ENCODE results near the gene DCBLD1.

Gene DCBLD1

GRCh38 chr6:117555262-117555849 lies 72.9 kb downstream of the DCBLD1 start:
- no peak for DNase-seq (ENCODE audit: low read depth in 2 of 2, low spot score in 1 of 2)

- peak in 1 of 2 donors; percentile 58 for DNase-seq (ENCODE audit: low read depth in 2 of 2, low spot score in 1 of 2)
Observed at GRCh38 chr6:117555882-117556498, 73.5 kb downstream of the DCBLD1 start.

DNA sequence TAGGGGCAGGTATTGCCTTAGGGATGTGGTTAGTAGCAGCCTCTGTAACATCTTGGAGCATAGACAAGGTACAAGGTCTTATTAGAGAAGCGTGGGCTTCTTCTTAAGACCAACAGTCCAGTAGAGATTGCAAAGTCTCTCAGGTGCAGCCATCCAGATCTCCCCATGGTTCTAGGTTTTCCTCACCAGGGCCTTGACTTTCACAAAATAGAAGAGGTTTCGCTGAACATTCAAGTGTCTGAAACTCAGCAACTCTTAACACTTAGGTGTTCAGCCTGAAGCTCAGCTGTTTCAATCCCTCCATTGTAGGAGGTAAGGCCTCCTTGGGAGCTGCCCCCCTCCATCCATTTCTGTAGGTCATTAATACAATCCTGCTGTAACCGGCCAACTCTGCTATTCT lies 75.5 kb downstream of the DCBLD1 start:
- DNase-seq (ENCODE audit: low read depth in 2 of 2, low spot score in 1 of 2), result no peak

- DNase-seq (ENCODE audit: low read depth in 2 of 2, low spot score in 1 of 2), result no peak
Observed at GRCh38 chr6:117558818-117559217, 76.3 kb downstream of the DCBLD1 start.

DNA sequence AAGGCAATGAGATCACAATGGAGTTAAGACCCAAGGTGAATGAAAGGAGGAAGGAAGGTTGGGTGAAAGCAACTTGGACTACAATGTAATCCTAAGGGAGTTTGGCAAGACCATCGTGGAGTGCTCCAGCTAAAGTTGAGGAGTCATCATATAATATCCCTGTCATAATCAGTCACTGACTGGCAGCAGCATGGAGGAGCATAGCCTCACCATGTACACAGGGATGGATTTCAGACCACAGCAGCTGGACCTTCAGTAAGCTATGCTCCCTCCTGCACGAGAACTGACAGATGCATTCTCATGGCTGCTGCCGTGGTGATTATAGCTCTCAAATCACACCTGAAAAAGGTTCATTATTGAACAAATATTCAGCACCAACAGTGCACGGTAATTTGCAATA lies 76.8 kb downstream of the DCBLD1 start:
- DNase-seq (ENCODE audit: low read depth in 2 of 2, low spot score in 1 of 2), result no peak

GRCh38 chr6:117561128-117561527 lies 78.7 kb downstream of the DCBLD1 start:
- no peak for DNase-seq (ENCODE audit: low read depth in 2 of 2, low spot score in 1 of 2)

DNA sequence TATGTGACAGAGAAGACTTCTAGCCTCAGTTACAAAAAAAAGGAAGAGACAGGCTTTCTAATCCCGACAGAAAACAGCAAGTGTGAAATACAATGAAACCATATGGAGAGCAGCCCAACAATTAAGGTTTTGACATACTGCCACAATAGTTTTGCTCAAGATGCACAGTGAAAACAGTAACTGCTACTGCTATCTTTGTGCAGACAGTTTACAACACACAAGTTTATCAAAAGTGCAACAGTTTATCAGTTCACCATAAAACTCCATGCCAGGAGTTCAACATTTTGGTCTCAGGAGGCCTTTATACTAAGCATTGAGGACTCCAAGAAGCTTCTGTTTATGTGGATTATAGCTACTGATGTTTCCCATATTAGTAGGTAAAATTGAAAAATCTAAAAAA lies 82.2 kb downstream of the DCBLD1 start:
- no peak for DNase-seq (ENCODE audit: low read depth in 2 of 2, low spot score in 1 of 2)

- DNase-seq (ENCODE audit: low read depth in 2 of 2, low spot score in 1 of 2), result no peak
Observed at GRCh38 chr6:117568247-117568646, 85.8 kb downstream of the DCBLD1 start.

- DNase-seq (ENCODE audit: low read depth in 2 of 2, low spot score in 1 of 2), result no peak
Observed at GRCh38 chr6:117568831-117569410, 86.4 kb downstream of the DCBLD1 start.

DNA sequence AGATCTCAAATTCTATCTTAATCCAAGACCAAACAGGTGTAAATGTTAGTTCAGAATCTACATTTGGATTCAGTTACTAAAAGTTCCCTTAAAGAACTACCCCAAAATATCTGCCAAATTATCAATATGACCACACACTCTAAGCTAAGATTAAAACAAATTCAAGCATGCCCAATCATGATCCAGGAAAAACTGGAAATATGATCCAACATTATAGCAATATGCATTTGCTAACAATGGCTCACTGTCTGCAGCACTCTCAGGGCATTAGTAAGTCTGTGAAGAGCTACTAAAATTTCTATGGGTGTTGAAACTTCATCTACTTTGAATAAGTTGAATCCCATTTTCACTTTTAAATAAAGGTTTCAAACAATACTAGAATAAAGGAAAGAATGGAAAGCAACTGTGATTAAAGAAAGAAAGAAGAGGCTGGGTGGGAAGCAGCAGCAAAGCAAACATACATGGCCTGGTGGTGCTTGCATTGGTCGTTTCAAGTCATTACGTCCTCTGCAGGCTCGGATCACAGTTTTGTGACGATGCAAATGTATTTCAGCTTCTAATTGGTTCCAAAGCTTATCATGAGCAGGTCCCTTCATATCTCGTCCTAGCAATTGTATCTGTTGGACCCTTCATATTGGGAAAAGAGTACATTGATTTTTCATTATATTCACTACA lies 90.7 kb downstream of the DCBLD1 start:
- DNase-seq (ENCODE audit: low read depth in 2 of 2, low spot score in 1 of 2), result no peak

DNA sequence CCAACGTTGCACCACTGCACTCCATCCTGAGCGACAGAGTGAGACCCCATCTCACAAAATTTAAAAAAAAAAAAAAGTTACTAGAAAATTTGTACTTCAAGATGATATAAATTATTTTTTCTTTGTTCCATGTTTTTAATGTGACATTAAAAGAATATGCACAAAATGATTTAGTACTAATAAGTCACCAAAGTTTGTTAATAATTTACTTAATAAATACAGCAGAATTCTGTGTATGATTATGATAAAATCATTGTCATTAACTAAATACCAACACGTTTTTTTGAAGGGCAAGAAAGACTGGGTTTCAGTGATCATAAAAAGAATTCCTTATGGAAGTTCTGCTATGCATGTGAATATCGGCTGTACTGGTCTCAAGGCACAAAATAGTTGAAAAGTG lies 91.7 kb downstream of the DCBLD1 start:
- DNase-seq (ENCODE audit: low read depth in 2 of 2, low spot score in 1 of 2), result no peak

GRCh38 chr6:117585647-117586046 lies 103.2 kb downstream of the DCBLD1 start:
- DNase-seq (ENCODE audit: low read depth in 2 of 2, low spot score in 1 of 2), result no peak

GRCh38 chr6:117590447-117590846 lies 108.0 kb downstream of the DCBLD1 start:
- no peak for DNase-seq (ENCODE audit: low read depth in 2 of 2, low spot score in 1 of 2)

GRCh38 chr6:117591405-117591804 lies 108.9 kb downstream of the DCBLD1 start:
- no peak for DNase-seq (ENCODE audit: low read depth in 2 of 2, low spot score in 1 of 2)

DNA sequence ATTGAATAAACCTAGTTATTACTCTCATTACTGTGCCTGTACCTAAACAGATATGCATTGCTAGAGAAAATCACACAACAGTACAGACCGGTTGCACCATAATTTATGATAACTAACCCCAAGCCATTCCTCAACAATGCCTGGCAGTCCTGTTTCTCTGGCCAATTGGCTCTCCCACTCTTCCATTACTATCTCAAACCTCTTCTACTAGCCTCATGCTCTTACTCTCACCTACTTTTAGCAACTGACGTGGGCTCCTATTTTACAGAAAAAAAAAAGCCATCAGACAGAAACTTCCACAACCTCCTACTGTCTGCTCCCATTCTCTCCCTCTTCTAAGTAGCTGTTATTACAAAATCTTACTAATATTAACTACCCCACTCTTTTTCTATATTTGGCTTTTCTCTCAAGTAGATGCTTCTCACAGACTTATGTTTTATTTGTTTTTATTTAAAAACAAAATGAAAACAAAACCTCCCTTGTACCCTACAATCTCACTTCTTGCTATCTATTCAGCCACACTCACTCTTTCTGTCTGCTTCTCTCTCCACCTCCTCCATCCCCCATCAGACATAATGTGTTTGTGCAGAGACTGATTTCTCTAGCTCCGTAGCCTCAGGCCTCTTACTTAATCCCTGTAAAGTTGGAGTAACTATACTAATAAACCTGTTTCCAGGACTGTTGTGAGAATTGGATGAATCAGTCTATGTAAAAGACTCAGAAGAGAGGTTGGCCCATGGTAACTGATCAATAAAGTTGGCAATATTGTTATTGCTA lies 110.7 kb downstream of the DCBLD1 start:
- no peak for DNase-seq (ENCODE audit: low read depth in 2 of 2, low spot score in 1 of 2)

DNA sequence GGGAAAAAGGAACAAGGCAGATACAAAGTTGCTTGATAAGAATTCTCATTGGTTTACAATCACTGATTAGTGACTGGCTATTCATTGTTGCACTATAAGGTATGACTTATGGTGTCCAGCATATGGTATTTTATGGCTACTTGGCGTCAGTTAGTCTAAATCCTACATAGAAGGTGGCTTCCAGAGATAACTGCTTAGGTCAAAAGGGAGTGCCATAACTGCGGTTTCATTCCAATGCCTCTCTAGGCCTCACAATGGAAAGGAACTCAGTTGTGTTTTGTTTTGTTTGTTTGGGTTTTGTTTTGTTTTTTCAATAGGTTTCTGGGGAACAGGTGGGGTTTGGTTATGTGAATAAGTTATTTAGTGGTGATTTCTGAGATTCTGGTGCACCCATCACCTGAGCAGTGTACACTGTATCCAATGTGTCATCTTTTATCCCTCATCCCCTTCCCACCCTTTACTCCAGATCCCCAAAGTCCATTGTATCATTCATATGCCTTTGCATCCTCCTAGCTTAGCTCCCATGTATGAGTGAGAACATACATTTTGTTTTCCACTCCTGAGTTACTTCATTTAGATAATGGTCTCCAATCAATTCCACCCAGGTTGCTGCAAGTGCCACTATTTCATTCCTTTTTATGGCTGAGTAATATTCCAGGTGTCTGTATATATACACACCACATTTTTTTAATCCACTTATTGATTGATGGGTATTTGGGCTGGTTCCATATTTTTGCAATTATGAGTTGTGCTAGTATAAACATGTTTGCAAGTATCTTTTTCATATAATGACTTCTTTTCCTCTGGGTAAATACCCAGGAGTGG lies 112.8 kb downstream of the DCBLD1 start:
- no peak for DNase-seq (ENCODE audit: low read depth in 2 of 2, low spot score in 1 of 2)

DNA sequence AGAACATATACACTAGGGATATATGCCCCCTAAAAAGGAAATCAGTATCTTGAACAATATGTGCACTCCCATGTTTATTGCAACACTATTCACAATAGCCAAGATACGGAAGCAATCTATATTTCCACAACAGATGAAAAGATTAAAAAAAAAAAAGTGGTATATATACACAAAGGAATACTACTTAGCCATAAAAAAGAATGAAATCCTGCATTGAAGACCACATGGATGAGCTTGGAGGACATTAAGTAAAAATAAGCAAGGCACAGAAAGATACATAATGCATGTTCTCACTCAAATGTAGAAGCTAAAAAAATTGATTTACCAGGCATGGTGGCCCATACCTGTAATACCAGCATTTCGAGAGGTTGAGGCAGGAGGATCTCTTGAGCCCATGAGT lies 115.3 kb downstream of the DCBLD1 start:
- DNase-seq (ENCODE audit: low read depth in 2 of 2, low spot score in 1 of 2), result no peak
